GM06990 (cell line): Measurements from ENCODE around the gene APBA3.

Experiments
- DNase-seq: peaks from one replicate; pipeline ENCODE4 v3.0.0-alpha.2; 2011; ENCODE audit not compliant: insufficient read length; ENCODE audit errors: extremely low read depth
- H3K27me3 ChIP-seq: replicated peaks from 2 replicates; pipeline ENCODE4 v1.6.0; 2011; ENCODE audit warnings: low read length; ENCODE audit not compliant: control insufficient read depth, insufficient read depth
- H3K36me3 ChIP-seq: 2 replicates; pipeline ENCODE4 v1.5.1; 2011; ENCODE audit warnings: low read length; ENCODE audit not compliant: control insufficient read depth, insufficient read depth
- H3K4me3 ChIP-seq: replicated peaks from 2 replicates; pipeline ENCODE4 v1.5.1; 2011; ENCODE audit warnings: low read depth, mild to moderate bottlenecking, control low read depth, low read length
- CTCF ChIP-seq: IDR thresholded peaks from 2 replicates; pipeline ENCODE4 v1.5.1; 2011; ENCODE audit warnings: low read length, control low read depth, mild to moderate bottlenecking, inconsistent platforms; ENCODE audit not compliant: insufficient read depth, poor library complexity, severe bottlenecking

Gene APBA3

GRCh38 chr19:3738477-3739220 is 22.8 kb downstream of the APBA3 start:
- Histone ChIP-seq H3K4me3 (no peak overlapping the region), H3K27me3 (no peaks in the 10 kb centered on the region), H3K36me3 (no peaks in the 10 kb centered on the region)
- no peak for DNase-seq
- TF ChIP-seq CTCF = no peak

GRCh38 chr19:3737487-3738205 is 23.8 kb downstream of the APBA3 start:
- Histone ChIP-seq H3K36me3 (no peaks in the 10 kb centered on the region), H3K4me3 (no peak overlapping the region), H3K27me3 (no peaks in the 10 kb centered on the region)
- no peak for TF ChIP-seq CTCF
- DNase-seq = no peak

GRCh38 chr19:3736106-3736724 is 25.3 kb downstream of the APBA3 start:
- TF ChIP-seq CTCF = no peak
- DNase-seq = no peak
- no peak overlapping the region for H3K4me3 ChIP-seq
- no peaks in the 10 kb centered on the region for H3K27me3 ChIP-seq
- no peaks in the 10 kb centered on the region for H3K36me3 ChIP-seq

- Histone ChIP-seq H3K27me3 (no peaks in the 10 kb centered on the region), H3K36me3 (no peaks in the 10 kb centered on the region), H3K4me3 (no peak overlapping the region)
- no peak for TF ChIP-seq CTCF
- no peak for DNase-seq
These were observed 27.2 kb downstream of the APBA3 start for GRCh38 chr19:3734310-3734600.

- Histone ChIP-seq H3K4me3 (no peak overlapping the region), H3K36me3 (no peaks in the 10 kb centered on the region), H3K27me3 (no peaks in the 10 kb centered on the region)
- DNase-seq = no peak
- no peak for TF ChIP-seq CTCF
These were observed 27.8 kb downstream of the APBA3 start for GRCh38 chr19:3733549-3734309.
